HG02938 (cell line): Measurements from ENCODE around the gene ZPLD1.

Source experiments
- ATAC-seq: cut with Tn5 transposase; IDR thresholded peaks from one replicate; pipeline ENCODE4 v1.9.1; 2021; ENCODE audit warnings: mild to moderate bottlenecking, moderate library complexity; ENCODE audit not compliant: unreplicated experiment

The ZPLD1 gene

GRCh38 chr3:102525624-102526023 lies 90.8 kb downstream of the ZPLD1 start:
- peak; percentile 88 for ATAC-seq

GRCh38 chr3:102526865-102527264 lies 92.0 kb downstream of the ZPLD1 start:
- ATAC-seq: no peak

DNA sequence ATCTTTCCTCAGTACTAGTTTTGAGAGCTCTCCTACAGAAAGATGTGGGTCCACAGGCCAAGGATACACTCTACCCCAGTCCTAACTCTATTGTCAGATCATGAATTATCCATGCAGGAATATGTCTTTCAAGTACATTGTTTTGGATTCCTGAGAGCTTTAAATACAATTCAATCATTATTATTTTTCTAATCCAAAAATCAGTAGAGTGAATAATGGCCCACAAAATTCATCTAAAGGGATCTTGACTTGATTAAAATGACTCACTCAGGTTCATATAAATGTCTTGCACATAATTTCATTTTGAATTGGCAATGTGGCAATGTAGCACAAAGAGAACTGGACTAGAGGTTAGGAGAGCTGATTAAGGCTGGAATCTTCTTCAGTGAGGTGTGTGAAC lies 93.9 kb downstream of the ZPLD1 start:
- ATAC-seq: no peak
